Tibial nerve (tissue), 4 donors: ENCODE results near the gene DMBX1. TPM values are rescaled to one million over a fixed set of nuclear protein-coding genes. Genes with fewer than 3 reads are reported as not detected.

Experiments used
- DNase-seq, 2 donors: peaks; one replicate each; pipeline ENCODE4 v3.0.0-alpha.2; 2019; ENCODE audit warnings: low spot score in 2 of 2
- H3K27ac ChIP-seq, 4 donors: fragments of 200-600 bp; sonication (generic) in 3 of 4; one replicate each; pipeline ENCODE4 v1.5.1; 2017 to 2019; ENCODE audit warnings: mild to moderate bottlenecking in 1 of 4
- H3K27me3 ChIP-seq, 2 donors: fragments of 200-600 bp; sonication (generic) in 1 of 2; one replicate each; pipeline versions ENCODE4 v1.5.1 to v1.6.0; 2017 to 2019
- H3K36me3 ChIP-seq, 3 donors: fragments of 200-600 bp; sonication (generic); one replicate each; pipeline ENCODE4 v1.5.1; 2018 to 2019
- H3K4me1 ChIP-seq, 4 donors: fragments of 200-600 bp; sonication (generic) in 3 of 4; one replicate each; pipeline ENCODE4 v1.5.1; 2017 to 2019
- H3K4me3 ChIP-seq, 4 donors: fragments of 200-600 bp; sonication (generic) in 3 of 4; one replicate each; pipeline ENCODE4 v1.5.1; 2017 to 2019; ENCODE audit warnings: mild to moderate bottlenecking in 1 of 4, moderate library complexity in 1 of 4
- H3K9me3 ChIP-seq, 4 donors: fragments of 200-600 bp; sonication (generic) in 3 of 4; one replicate each; pipeline ENCODE4 v1.5.1; 2017 to 2019
- EP300 ChIP-seq, 2 donors: sonication (generic); formaldehyde crosslinking; IDR thresholded peaks; one replicate each; pipeline ENCODE4 v1.6.1; 2017; ENCODE audit warnings: antibody characterized with exemption in 2 of 2, mild to moderate bottlenecking in 1 of 2
- POLR2A ChIP-seq, 2 donors: fragments of 450-650 bp; IDR thresholded peaks; one replicate each; pipeline ENCODE4 v1.6.1; 2017; ENCODE audit warnings: antibody characterized with exemption in 2 of 2, mild to moderate bottlenecking in 2 of 2, moderate library complexity in 2 of 2
- WGBS, 2 donors: methylation state at CpG; one replicate each; pipeline ENCODE4 v1.1.5; 2018; 5-methylcytosine and 5-hydroxymethylcytosine counted together
- total RNA-seq, 4 donors: library from RNA; depleted of rRNA; stranded (reverse); fragments of >200 nt; gene quantifications; one replicate each; pipeline ENCODE4 v1.1.0, GENCODE V29; 2016
- TF ChIP-seq, protein P1 (sequence below), 5 experiments: fragments of 200-600 bp in 3 of 5; fragments of 450-650 bp in 2 of 5; sonication (generic) in 3 of 5; IDR thresholded peaks; one replicate each; pipeline ENCODE4 v1.5.1; 2016 to 2019; ENCODE audit warnings: antibody characterized with exemption in 5 of 5, mild to moderate bottlenecking in 3 of 5, moderate library complexity in 2 of 5

The DMBX1 gene
- total RNA-seq, 4 donors from 2014 or later = not detected

DNA sequence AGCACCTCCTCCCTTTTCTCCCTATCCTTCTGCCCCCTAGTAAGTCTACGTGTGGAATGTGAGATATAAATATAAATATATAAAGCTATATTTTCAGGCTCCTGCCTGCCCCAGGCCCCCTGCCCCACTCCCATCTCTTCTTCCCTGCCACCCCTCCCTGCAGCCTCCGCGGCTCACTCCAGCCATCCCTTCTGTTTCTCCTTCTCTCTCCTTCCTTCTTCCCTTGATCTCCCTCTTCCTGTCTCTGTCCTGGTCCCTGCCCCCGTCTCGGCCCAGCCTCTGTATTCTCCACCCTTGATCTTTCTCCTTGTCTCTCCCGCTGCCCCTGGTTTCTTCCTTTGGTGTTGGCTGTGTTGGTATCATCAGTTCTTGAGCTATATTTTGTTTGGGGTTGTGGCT lies 23.2 kb downstream of the DMBX1 start:
- TF ChIP-seq EP300 (IDR thresholded peaks at IDR 0.05) (no peak), POLR2A (IDR thresholded peaks at IDR 0.05) (no peak)
- TF ChIP-seq, protein P1, sequence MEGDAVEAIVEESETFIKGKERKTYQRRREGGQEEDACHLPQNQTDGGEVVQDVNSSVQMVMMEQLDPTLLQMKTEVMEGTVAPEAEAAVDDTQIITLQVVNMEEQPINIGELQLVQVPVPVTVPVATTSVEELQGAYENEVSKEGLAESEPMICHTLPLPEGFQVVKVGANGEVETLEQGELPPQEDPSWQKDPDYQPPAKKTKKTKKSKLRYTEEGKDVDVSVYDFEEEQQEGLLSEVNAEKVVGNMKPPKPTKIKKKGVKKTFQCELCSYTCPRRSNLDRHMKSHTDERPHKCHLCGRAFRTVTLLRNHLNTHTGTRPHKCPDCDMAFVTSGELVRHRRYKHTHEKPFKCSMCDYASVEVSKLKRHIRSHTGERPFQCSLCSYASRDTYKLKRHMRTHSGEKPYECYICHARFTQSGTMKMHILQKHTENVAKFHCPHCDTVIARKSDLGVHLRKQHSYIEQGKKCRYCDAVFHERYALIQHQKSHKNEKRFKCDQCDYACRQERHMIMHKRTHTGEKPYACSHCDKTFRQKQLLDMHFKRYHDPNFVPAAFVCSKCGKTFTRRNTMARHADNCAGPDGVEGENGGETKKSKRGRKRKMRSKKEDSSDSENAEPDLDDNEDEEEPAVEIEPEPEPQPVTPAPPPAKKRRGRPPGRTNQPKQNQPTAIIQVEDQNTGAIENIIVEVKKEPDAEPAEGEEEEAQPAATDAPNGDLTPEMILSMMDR (IDR thresholded peaks at IDR 0.05) = no peak
- H3K36me3 ChIP-seq = no peaks in the 10 kb centered on the region
- WGBS, 2 donors = 41 to 48% methylated on average over 6 of the region's 6 CpGs
- H3K27ac ChIP-seq = no peak overlapping the region
- H3K4me3 ChIP-seq = no peak overlapping the region
- H3K27me3 ChIP-seq = peaks cover 0 to 28% of the 10 kb centered on the region in 2 donors
- no peak for DNase-seq
- H3K9me3 ChIP-seq = no peaks in the 10 kb centered on the region
- no peaks in the 10 kb centered on the region for H3K4me1 ChIP-seq

DNA sequence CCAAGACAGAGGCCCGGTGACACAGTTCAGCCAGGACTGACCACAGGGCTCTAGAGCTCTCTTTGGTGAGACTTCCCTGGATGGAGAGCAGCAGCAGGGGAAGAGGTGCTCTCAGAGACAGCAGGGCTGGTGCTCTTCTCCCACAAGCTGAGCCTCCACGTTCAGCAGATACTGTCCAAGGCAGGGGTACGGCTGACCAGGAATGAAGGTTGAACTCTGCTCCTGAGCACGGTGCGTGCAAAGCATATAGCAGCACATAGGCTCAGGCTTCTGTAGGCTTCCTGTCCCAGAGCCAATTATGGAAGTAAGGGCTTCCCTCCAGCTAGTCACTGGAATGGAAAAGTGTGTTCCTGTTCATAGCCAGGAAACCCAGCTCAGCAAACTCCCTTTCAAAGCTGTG lies 23.9 kb downstream of the DMBX1 start:
- Histone ChIP-seq H3K27me3 (peaks cover 0 to 36% of the 10 kb centered on the region in 2 donors), H3K27ac (no peak overlapping the region), H3K4me3 (no peak overlapping the region), H3K4me1 (no peaks in the 10 kb centered on the region), H3K9me3 (no peaks in the 10 kb centered on the region), H3K36me3 (no peaks in the 10 kb centered on the region)
- no peak for DNase-seq
- 60 to 83% methylated on average over 5 of the region's 5 CpGs for WGBS, 2 donors
- TF ChIP-seq POLR2A (IDR thresholded peaks at IDR 0.05) (no peak), EP300 (IDR thresholded peaks at IDR 0.05) (no peak)
- TF ChIP-seq, protein P1 (IDR thresholded peaks at IDR 0.05) = no peak

DNA sequence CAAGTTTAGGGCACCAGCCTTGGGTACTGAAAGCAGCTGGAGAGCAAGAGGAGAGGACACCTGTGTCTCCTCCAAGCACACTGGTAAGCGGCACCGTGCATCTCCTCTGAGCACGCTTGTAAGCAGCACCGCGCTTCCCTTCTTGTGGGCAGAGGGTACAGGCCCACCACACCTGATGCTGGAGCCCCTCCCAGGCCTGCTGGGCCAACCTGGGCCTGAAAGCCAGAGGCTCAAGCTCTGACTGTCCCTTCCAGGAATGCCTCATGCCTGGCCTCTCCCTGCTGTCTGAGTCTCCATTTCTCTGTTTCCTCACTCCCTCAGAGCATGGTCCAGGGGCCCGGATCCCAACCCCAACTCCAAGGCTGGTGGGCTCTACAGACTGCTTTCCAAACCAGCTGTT lies 25.9 kb downstream of the DMBX1 start:
- Histone ChIP-seq H3K27ac (no peak overlapping the region), H3K4me1 (no peaks in the 10 kb centered on the region), H3K4me3 (no peak overlapping the region), H3K27me3 (peaks cover 0 to 41% of the 10 kb centered on the region in 2 donors), H3K9me3 (no peaks in the 10 kb centered on the region), H3K36me3 (no peaks in the 10 kb centered on the region)
- no peak for DNase-seq
- 87 to 88% methylated on average over 4 to 6 of the region's 6 CpGs for WGBS, 2 donors
- TF ChIP-seq, protein P1 (IDR thresholded peaks at IDR 0.05) = no peak
- TF ChIP-seq EP300 (IDR thresholded peaks at IDR 0.05) (no peak), POLR2A (IDR thresholded peaks at IDR 0.05) (no peak)

DNA sequence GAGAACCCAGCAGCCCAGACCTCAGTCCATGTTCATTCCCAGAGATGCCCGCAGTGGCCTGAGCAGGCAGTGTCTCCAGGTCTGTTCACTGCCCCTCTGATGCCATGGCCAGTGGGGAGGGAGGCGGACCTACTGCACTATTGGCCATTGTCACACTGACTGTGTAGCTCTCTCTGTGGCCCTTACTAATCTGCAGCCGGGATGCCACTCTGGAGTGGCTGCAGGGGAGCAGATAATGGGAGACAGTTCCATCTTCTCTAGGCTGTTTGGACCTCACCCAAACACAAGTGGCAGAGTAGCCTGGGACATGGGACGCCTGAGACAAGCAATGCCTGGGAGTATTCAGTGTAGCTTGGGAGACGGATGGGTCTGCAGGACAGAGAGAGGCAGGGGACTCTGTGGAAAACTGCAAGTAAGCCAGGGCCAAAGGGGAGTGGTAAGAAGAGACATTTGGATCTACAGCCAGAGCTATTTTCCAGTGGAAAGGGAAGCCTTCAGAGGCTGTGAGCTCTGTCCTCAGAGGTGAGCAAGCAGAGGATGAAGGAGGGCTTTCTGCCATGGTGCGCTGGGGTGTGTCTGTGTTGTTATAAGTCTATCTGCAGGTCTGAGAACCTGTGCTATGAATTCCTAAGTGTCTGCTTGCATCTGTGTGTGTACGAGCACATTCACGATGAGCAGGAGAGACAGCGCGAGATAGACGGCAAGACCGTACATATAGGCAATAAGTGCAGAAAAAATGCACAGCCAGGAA lies 26.7 kb downstream of the DMBX1 start:
- peaks cover 0 to 43% of the 10 kb centered on the region in 2 donors for H3K27me3 ChIP-seq
- DNase-seq = no peak
- WGBS, 2 donors = 51 to 57% methylated on average over 12 of the region's 12 CpGs
- H3K36me3 ChIP-seq = no peaks in the 10 kb centered on the region
- no peak overlapping the region for H3K4me3 ChIP-seq
- no peak overlapping the region for H3K27ac ChIP-seq
- no peaks in the 10 kb centered on the region for H3K9me3 ChIP-seq
- no peaks in the 10 kb centered on the region for H3K4me1 ChIP-seq
- no peak for TF ChIP-seq EP300 (IDR thresholded peaks at IDR 0.05)
- TF ChIP-seq POLR2A (IDR thresholded peaks at IDR 0.05) = no peak
- TF ChIP-seq, protein P1 (IDR thresholded peaks at IDR 0.05) = no peak

DNA sequence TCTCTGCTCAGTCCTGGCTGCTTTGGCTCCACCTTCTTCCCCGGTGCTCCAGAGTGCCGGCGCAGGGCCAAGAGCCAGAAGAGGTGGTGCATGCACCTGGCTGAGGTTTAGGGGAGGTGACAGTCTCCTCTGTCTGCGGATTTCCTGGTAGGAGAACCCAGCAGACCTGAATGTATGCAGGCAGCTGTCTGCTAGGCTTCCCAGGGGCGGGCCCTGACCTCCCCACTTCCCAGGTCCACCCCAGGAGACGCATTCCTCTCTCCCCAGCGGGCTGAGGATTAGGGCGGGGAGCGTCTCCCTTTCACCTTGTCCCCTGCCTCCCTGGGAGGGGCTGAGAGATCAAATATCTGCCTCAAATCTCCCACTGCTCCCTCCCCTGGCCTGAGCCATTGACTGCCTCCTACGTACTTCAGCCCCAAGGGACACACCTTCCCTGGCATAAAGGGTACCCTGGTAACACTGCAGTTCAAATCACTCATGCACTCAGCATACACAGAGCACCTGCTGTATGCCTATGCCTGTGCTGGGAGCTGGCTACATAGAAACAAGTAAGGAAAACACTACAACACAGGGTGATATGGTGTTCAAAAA lies 27.5 kb downstream of the DMBX1 start:
- no peak for DNase-seq
- WGBS, 2 donors = 12 to 21% methylated on average over 8 to 9 of the region's 10 CpGs
- Histone ChIP-seq H3K4me3 (no peak overlapping the region), H3K9me3 (no peaks in the 10 kb centered on the region), H3K36me3 (no peaks in the 10 kb centered on the region), H3K27ac (no peak overlapping the region), H3K4me1 (peaks cover 0 to 2% (median 0%) of the 10 kb centered on the region in 4 donors), H3K27me3 (peaks cover 0 to 38% of the 10 kb centered on the region in 2 donors)
- TF ChIP-seq, protein P1 (IDR thresholded peaks at IDR 0.05) = no peak
- no peak for TF ChIP-seq POLR2A (IDR thresholded peaks at IDR 0.05)
- no peak for TF ChIP-seq EP300 (IDR thresholded peaks at IDR 0.05)
